ENCODE measurements around the gene FSD1. TPM values are rescaled to one million over a fixed set of nuclear protein-coding genes. Genes with fewer than 3 reads are reported as not detected.

FSD1 gene
- total RNA-seq, 2 experiments from 2014 or later = 19.8 to 23.2 TPM

GRCh38 chr19:4295972-4296771 is 8.2 kb upstream of the FSD1 start:
- no TSS peak for BruUV-seq (replicated peaks)
- CTCF ChIA-PET (ENCODE audit: unreplicated experiment) = interaction anchor here (0.6 kb wide), 1 partner anchor 29 kb away, joined by 10 read pairs; no protein-coding TSS in a partner anchor
- no peaks in the 10 kb centered on the region for H4K20me1 ChIP-seq (ENCODE audit: insufficient read depth, low read length)
- H2AFZ ChIP-seq (ENCODE audit: low read length) = no peak overlapping the region
- H3K9me2 ChIP-seq (ENCODE audit: insufficient read depth, low read length) = no peaks in the 10 kb centered on the region
- H3K36me3 ChIP-seq (ENCODE audit: insufficient read depth, low read length) = no peaks in the 10 kb centered on the region
- H3K27ac ChIP-seq (ENCODE audit: low read depth, low read length, poor library complexity, severe bottlenecking) = no peak overlapping the region
- peak; percentile 50 for DNase-seq (ENCODE audit: low spot score)
- POLR2A ChIA-PET = interaction anchor here (0.6 to 0.7 kb wide), 2 partner anchors 17 to 23 kb away, joined by 3 to 5 read pairs; no protein-coding TSS in a partner anchor
- H3K79me2 ChIP-seq (ENCODE audit: insufficient read depth, low read depth, low read length) = no peaks in the 10 kb centered on the region
- H3K9me3 ChIP-seq (ENCODE audit: low read length) = no peaks in the 10 kb centered on the region
- no peak for TF ChIP-seq EZH2phosphoT487 (IDR thresholded peaks at IDR 0.05; ENCODE audit: borderline replicate concordance, low read depth, low read length)
- TF ChIP-seq, protein P1, sequence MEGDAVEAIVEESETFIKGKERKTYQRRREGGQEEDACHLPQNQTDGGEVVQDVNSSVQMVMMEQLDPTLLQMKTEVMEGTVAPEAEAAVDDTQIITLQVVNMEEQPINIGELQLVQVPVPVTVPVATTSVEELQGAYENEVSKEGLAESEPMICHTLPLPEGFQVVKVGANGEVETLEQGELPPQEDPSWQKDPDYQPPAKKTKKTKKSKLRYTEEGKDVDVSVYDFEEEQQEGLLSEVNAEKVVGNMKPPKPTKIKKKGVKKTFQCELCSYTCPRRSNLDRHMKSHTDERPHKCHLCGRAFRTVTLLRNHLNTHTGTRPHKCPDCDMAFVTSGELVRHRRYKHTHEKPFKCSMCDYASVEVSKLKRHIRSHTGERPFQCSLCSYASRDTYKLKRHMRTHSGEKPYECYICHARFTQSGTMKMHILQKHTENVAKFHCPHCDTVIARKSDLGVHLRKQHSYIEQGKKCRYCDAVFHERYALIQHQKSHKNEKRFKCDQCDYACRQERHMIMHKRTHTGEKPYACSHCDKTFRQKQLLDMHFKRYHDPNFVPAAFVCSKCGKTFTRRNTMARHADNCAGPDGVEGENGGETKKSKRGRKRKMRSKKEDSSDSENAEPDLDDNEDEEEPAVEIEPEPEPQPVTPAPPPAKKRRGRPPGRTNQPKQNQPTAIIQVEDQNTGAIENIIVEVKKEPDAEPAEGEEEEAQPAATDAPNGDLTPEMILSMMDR (conservative IDR thresholded peaks at IDR 0.05; ENCODE audit: low read length) = no peak
- intact Hi-C loops (cut with micrococcal nuclease; ENCODE audit: unreplicated experiment) = no loop called here
- no peak overlapping the region for H3K4me2 ChIP-seq (ENCODE audit: low read length)
- no peaks in the 10 kb centered on the region for H3K4me1 ChIP-seq (ENCODE audit: insufficient read depth, low read length, poor library complexity, severe bottlenecking)
- H3K4me3 ChIP-seq (ENCODE audit: low read depth, low read length, poor library complexity, severe bottlenecking) = no peak overlapping the region

DNA sequence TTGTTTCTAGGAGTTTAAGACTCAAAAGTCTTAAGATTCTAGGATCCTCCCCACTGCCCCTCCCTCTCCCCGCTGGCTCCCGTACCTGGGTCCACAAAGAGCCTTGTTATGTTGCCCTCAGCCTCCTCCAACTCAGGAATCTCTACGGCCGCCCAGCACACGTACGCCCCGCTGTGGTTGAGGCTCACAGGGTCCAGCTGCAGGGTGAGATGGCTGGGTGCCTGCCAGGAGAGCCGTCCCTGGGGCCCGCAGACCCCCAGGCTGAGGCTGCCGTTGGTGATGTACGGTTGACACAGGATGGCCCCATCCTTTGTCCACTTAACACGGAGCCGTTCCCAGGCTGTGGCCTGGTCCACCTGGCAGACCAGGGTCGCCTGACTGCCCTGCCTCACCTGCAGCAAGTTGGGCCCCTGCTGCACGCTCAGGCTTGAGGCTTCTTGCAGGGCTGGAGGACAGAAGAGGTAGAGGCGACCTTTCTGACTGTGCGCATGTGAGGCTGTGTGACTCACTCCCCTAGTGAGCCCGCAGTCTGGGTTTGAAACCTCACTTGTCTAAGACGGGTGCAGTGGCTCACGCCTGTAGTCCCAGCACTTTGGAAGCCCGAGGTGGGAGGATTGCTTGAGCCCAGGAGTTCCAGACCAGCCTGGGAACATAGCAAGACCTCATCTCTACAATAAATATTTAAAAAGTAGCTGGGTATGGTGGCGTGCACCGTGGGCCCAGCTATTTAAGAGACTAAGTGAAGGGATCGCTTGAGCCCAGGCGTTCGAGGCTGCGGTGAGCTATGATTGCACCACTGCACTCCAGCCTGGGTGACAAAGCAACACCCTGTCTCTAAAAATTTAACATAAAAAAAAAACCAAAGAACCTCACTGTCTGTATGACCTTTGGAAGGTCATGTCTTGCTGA is 6.2 kb upstream of the FSD1 start:
- CTCF ChIA-PET (ENCODE audit: unreplicated experiment) = no interaction called here
- intact Hi-C loops (cut with micrococcal nuclease; ENCODE audit: unreplicated experiment) = no loop called here
- POLR2A ChIA-PET = no interaction called here
- no peaks in the 10 kb centered on the region for H3K36me3 ChIP-seq (ENCODE audit: insufficient read depth, low read length)
- no peaks in the 10 kb centered on the region for H3K9me2 ChIP-seq (ENCODE audit: insufficient read depth, low read length)
- H3K79me2 ChIP-seq (ENCODE audit: insufficient read depth, low read depth, low read length) = no peaks in the 10 kb centered on the region
- no peak overlapping the region for H3K4me2 ChIP-seq (ENCODE audit: low read length)
- H3K9me3 ChIP-seq (ENCODE audit: low read length) = no peaks in the 10 kb centered on the region
- H3K4me1 ChIP-seq (ENCODE audit: insufficient read depth, low read length, poor library complexity, severe bottlenecking) = peaks cover 13% of the 10 kb centered on the region
- no peaks in the 10 kb centered on the region for H4K20me1 ChIP-seq (ENCODE audit: insufficient read depth, low read length)
- BruUV-seq (replicated peaks) = no TSS peak
- DNase-seq (ENCODE audit: low spot score) = no peak
- H3K4me3 ChIP-seq (ENCODE audit: low read depth, low read length, poor library complexity, severe bottlenecking) = no peak overlapping the region
- TF ChIP-seq, protein P1 (conservative IDR thresholded peaks at IDR 0.05; ENCODE audit: low read length) = no peak
- TF ChIP-seq EZH2phosphoT487 (IDR thresholded peaks at IDR 0.05; ENCODE audit: borderline replicate concordance, low read depth, low read length) = no peak
- H3K27ac ChIP-seq (ENCODE audit: low read depth, low read length, poor library complexity, severe bottlenecking) = no peak overlapping the region
- H2AFZ ChIP-seq (ENCODE audit: low read length) = no peak overlapping the region

Measured in OCI-LY7 (cell line).